ENCODE measurements around the gene ZNF346.

ZNF346 gene

GRCh38 chr5:177041936-177042335, 19.4 kb downstream of the ZNF346 start:
- TF ChIP-seq USF1 (IDR thresholded peaks at IDR 0.05) = no peak
- no peak for TF ChIP-seq REST (IDR thresholded peaks at IDR 0.05; ENCODE audit: low read depth)
- no peak for TF ChIP-seq RAD21 (IDR thresholded peaks at IDR 0.05; ENCODE audit: low read depth)
- no peak for TF ChIP-seq CREB1 (IDR thresholded peaks at IDR 0.05; ENCODE audit: low read depth)
- TF ChIP-seq CEBPB (IDR thresholded peaks at IDR 0.05) = no peak
- no peak for TF ChIP-seq TAF1 (IDR thresholded peaks at IDR 0.05; ENCODE audit: low read depth)
- TF ChIP-seq TEAD4 (IDR thresholded peaks at IDR 0.05) = no peak
- TF ChIP-seq FOXM1 (IDR thresholded peaks at IDR 0.05; ENCODE audit: borderline replicate concordance, low read depth) = no peak
- TF ChIP-seq NFIC (IDR thresholded peaks at IDR 0.05) = no peak
- TF ChIP-seq EGR1 (IDR thresholded peaks at IDR 0.05) = no peak
- TF ChIP-seq MAX (IDR thresholded peaks at IDR 0.05) = no peak
- TF ChIP-seq ZBTB7A (IDR thresholded peaks at IDR 0.05; ENCODE audit: low read depth) = no peak
- TF ChIP-seq TCF12 (IDR thresholded peaks at IDR 0.05; ENCODE audit: low read depth) = no peak
- no peak for TF ChIP-seq YY1 (IDR thresholded peaks at IDR 0.05; ENCODE audit: low read depth)
- no peak for TF ChIP-seq EP300 (IDR thresholded peaks at IDR 0.05; ENCODE audit: borderline replicate concordance)

- no peak for TF ChIP-seq MAX (IDR thresholded peaks at IDR 0.05)
- no peak for TF ChIP-seq TCF12 (IDR thresholded peaks at IDR 0.05; ENCODE audit: low read depth)
- TF ChIP-seq TEAD4 (IDR thresholded peaks at IDR 0.05) = no peak
- no peak for TF ChIP-seq CEBPB (IDR thresholded peaks at IDR 0.05)
- no peak for TF ChIP-seq TAF1 (IDR thresholded peaks at IDR 0.05; ENCODE audit: low read depth)
- no peak for TF ChIP-seq REST (IDR thresholded peaks at IDR 0.05; ENCODE audit: low read depth)
Observed at GRCh38 chr5:177043114-177043513, 20.6 kb downstream of the ZNF346 start.

GRCh38 chr5:177043958-177044357, 21.5 kb downstream of the ZNF346 start:
- no peak for TF ChIP-seq EP300 (IDR thresholded peaks at IDR 0.05; ENCODE audit: borderline replicate concordance)
- no peak for TF ChIP-seq TEAD4 (IDR thresholded peaks at IDR 0.05)
- TF ChIP-seq CREB1 (IDR thresholded peaks at IDR 0.05; ENCODE audit: low read depth) = no peak
- TF ChIP-seq EGR1 (IDR thresholded peaks at IDR 0.05) = no peak
- TF ChIP-seq TCF12 (IDR thresholded peaks at IDR 0.05; ENCODE audit: low read depth) = no peak
- no peak for TF ChIP-seq RAD21 (IDR thresholded peaks at IDR 0.05; ENCODE audit: low read depth)
- TF ChIP-seq TAF1 (IDR thresholded peaks at IDR 0.05; ENCODE audit: low read depth) = no peak
- no peak for TF ChIP-seq USF1 (IDR thresholded peaks at IDR 0.05)
- no peak for TF ChIP-seq ZBTB7A (IDR thresholded peaks at IDR 0.05; ENCODE audit: low read depth)
- no peak for TF ChIP-seq YY1 (IDR thresholded peaks at IDR 0.05; ENCODE audit: low read depth)
- TF ChIP-seq FOXM1 (IDR thresholded peaks at IDR 0.05; ENCODE audit: borderline replicate concordance, low read depth) = no peak
- no peak for TF ChIP-seq MAX (IDR thresholded peaks at IDR 0.05)
- no peak for TF ChIP-seq NFIC (IDR thresholded peaks at IDR 0.05)
- no peak for TF ChIP-seq CEBPB (IDR thresholded peaks at IDR 0.05)
- TF ChIP-seq REST (IDR thresholded peaks at IDR 0.05; ENCODE audit: low read depth) = no peak

- TF ChIP-seq TCF12 (IDR thresholded peaks at IDR 0.05; ENCODE audit: low read depth) (no peak), RAD21 (IDR thresholded peaks at IDR 0.05; ENCODE audit: low read depth) (no peak), FOXM1 (IDR thresholded peaks at IDR 0.05; ENCODE audit: borderline replicate concordance, low read depth) (no peak), NFIC (IDR thresholded peaks at IDR 0.05) (no peak), TAF1 (IDR thresholded peaks at IDR 0.05; ENCODE audit: low read depth) (no peak), YY1 (IDR thresholded peaks at IDR 0.05; ENCODE audit: low read depth) (no peak), ZBTB7A (IDR thresholded peaks at IDR 0.05; ENCODE audit: low read depth) (no peak), CEBPB (IDR thresholded peaks at IDR 0.05) (no peak), TEAD4 (IDR thresholded peaks at IDR 0.05) (no peak), MAX (IDR thresholded peaks at IDR 0.05) (no peak), REST (IDR thresholded peaks at IDR 0.05; ENCODE audit: low read depth) (no peak), USF1 (IDR thresholded peaks at IDR 0.05) (no peak), EP300 (IDR thresholded peaks at IDR 0.05; ENCODE audit: borderline replicate concordance) (no peak), EGR1 (IDR thresholded peaks at IDR 0.05) (no peak), CREB1 (IDR thresholded peaks at IDR 0.05; ENCODE audit: low read depth) (no peak)
Observed at GRCh38 chr5:177044641-177045040, 22.1 kb downstream of the ZNF346 start.
